Activated naive CD8-positive, alpha-beta T cell (primary cell): ENCODE data around the gene FIGN.

Source experiments
- H3K27ac Mint-ChIP-seq: one replicate; pipeline ENCODE4 v1.8.0; 2021; ENCODE audit warnings: mixed read lengths
- H3K27me3 Mint-ChIP-seq: one replicate; pipeline ENCODE4 v1.8.0; 2021; ENCODE audit warnings: mixed read lengths
- H3K36me3 Mint-ChIP-seq: one replicate; pipeline ENCODE4 v1.8.0; 2021; ENCODE audit warnings: mixed read lengths
- H3K4me1 Mint-ChIP-seq: one replicate; pipeline ENCODE4 v1.8.0; 2021; ENCODE audit warnings: low read depth, mixed read lengths
- H3K4me3 Mint-ChIP-seq: one replicate; pipeline ENCODE4 v1.8.0; 2021; ENCODE audit warnings: mild to moderate bottlenecking, mixed read lengths
- H3K9me3 Mint-ChIP-seq: one replicate; pipeline ENCODE4 v1.8.0; 2021; ENCODE audit warnings: low read depth, mixed read lengths

FIGN gene

GRCh38 chr2:163646687-163647086 lies 89.1 kb downstream of the FIGN start:
- Mint-ChIP-seq H3K4me3 (no peak overlapping the region), H3K9me3 (no peaks in the 10 kb centered on the region), H3K36me3 (no peaks in the 10 kb centered on the region), H3K27me3 (no peaks in the 10 kb centered on the region), H3K4me1 (no peaks in the 10 kb centered on the region), H3K27ac (no peak overlapping the region)

- no peaks in the 10 kb centered on the region for H3K4me1 Mint-ChIP-seq
- H3K27me3 Mint-ChIP-seq, result no peaks in the 10 kb centered on the region
These were observed 91.6 kb downstream of the FIGN start for GRCh38 chr2:163644238-163644637.

GRCh38 chr2:163641986-163642385 lies 93.8 kb downstream of the FIGN start:
- Mint-ChIP-seq H3K9me3 (no peaks in the 10 kb centered on the region), H3K27me3 (no peaks in the 10 kb centered on the region), H3K4me3 (no peak overlapping the region), H3K27ac (no peak overlapping the region), H3K4me1 (no peaks in the 10 kb centered on the region), H3K36me3 (no peaks in the 10 kb centered on the region)

More at GRCh38 chr2:163644238-163644637, 91.6 kb downstream of the FIGN start:
- Mint-ChIP-seq H3K27ac (no peak overlapping the region), H3K4me3 (no peak overlapping the region), H3K36me3 (no peaks in the 10 kb centered on the region), H3K9me3 (no peaks in the 10 kb centered on the region)

- H3K4me1 Mint-ChIP-seq, result no peaks in the 10 kb centered on the region
- H3K36me3 Mint-ChIP-seq, result no peaks in the 10 kb centered on the region
- H3K27me3 Mint-ChIP-seq, result no peaks in the 10 kb centered on the region
- no peak overlapping the region for H3K4me3 Mint-ChIP-seq
- no peaks in the 10 kb centered on the region for H3K9me3 Mint-ChIP-seq
- no peak overlapping the region for H3K27ac Mint-ChIP-seq
These were observed 95.1 kb downstream of the FIGN start for GRCh38 chr2:163640542-163641193.

GRCh38 chr2:163637871-163638270 lies 97.9 kb downstream of the FIGN start:
- Mint-ChIP-seq H3K27me3 (no peaks in the 10 kb centered on the region), H3K4me1 (no peaks in the 10 kb centered on the region), H3K27ac (no peak overlapping the region), H3K9me3 (no peaks in the 10 kb centered on the region), H3K4me3 (no peak overlapping the region), H3K36me3 (no peaks in the 10 kb centered on the region)

GRCh38 chr2:163633291-163633690 lies 102.5 kb downstream of the FIGN start:
- Mint-ChIP-seq H3K4me1 (no peaks in the 10 kb centered on the region), H3K27me3 (no peaks in the 10 kb centered on the region), H3K36me3 (no peaks in the 10 kb centered on the region), H3K4me3 (no peak overlapping the region), H3K9me3 (peaks cover 4% of the 10 kb centered on the region), H3K27ac (no peak overlapping the region)

GRCh38 chr2:163630836-163631235 lies 105.0 kb downstream of the FIGN start:
- Mint-ChIP-seq H3K27ac (no peak overlapping the region), H3K4me3 (no peak overlapping the region), H3K4me1 (no peaks in the 10 kb centered on the region), H3K9me3 (peaks cover 4% of the 10 kb centered on the region), H3K36me3 (no peaks in the 10 kb centered on the region), H3K27me3 (no peaks in the 10 kb centered on the region)

GRCh38 chr2:163626639-163627109 lies 109.1 kb downstream of the FIGN start:
- Mint-ChIP-seq H3K36me3 (no peaks in the 10 kb centered on the region), H3K4me3 (no peak overlapping the region), H3K27me3 (no peaks in the 10 kb centered on the region), H3K27ac (no peak overlapping the region), H3K9me3 (no peaks in the 10 kb centered on the region), H3K4me1 (no peaks in the 10 kb centered on the region)

GRCh38 chr2:163626208-163626607 lies 109.6 kb downstream of the FIGN start:
- H3K27ac Mint-ChIP-seq, result no peak overlapping the region
- H3K4me3 Mint-ChIP-seq, result no peak overlapping the region
- H3K9me3 Mint-ChIP-seq, result no peaks in the 10 kb centered on the region
- H3K36me3 Mint-ChIP-seq, result no peaks in the 10 kb centered on the region
- no peaks in the 10 kb centered on the region for H3K27me3 Mint-ChIP-seq
- no peaks in the 10 kb centered on the region for H3K4me1 Mint-ChIP-seq

- H3K4me3 Mint-ChIP-seq, result no peak overlapping the region
- H3K9me3 Mint-ChIP-seq, result no peaks in the 10 kb centered on the region
- H3K27me3 Mint-ChIP-seq, result no peaks in the 10 kb centered on the region
- no peaks in the 10 kb centered on the region for H3K36me3 Mint-ChIP-seq
- H3K27ac Mint-ChIP-seq, result no peak overlapping the region
- H3K4me1 Mint-ChIP-seq, result no peaks in the 10 kb centered on the region
These were observed 110.2 kb downstream of the FIGN start for GRCh38 chr2:163625632-163626031.

- H3K4me3 Mint-ChIP-seq, result no peak overlapping the region
- no peaks in the 10 kb centered on the region for H3K27me3 Mint-ChIP-seq
- no peak overlapping the region for H3K27ac Mint-ChIP-seq
- H3K36me3 Mint-ChIP-seq, result no peaks in the 10 kb centered on the region
- no peaks in the 10 kb centered on the region for H3K4me1 Mint-ChIP-seq
- peaks cover 4% of the 10 kb centered on the region for H3K9me3 Mint-ChIP-seq
These were observed 114.3 kb downstream of the FIGN start for GRCh38 chr2:163621445-163622004.

- Mint-ChIP-seq H3K27ac (no peak overlapping the region), H3K9me3 (peaks cover 4% of the 10 kb centered on the region), H3K4me1 (no peaks in the 10 kb centered on the region), H3K27me3 (no peaks in the 10 kb centered on the region), H3K36me3 (no peaks in the 10 kb centered on the region), H3K4me3 (no peak overlapping the region)
These were observed 118.3 kb downstream of the FIGN start for GRCh38 chr2:163617517-163617916.

- H3K9me3 Mint-ChIP-seq, result peaks cover 4% of the 10 kb centered on the region
- no peaks in the 10 kb centered on the region for H3K27me3 Mint-ChIP-seq
- no peak overlapping the region for H3K27ac Mint-ChIP-seq
- H3K4me3 Mint-ChIP-seq, result no peak overlapping the region
- no peaks in the 10 kb centered on the region for H3K36me3 Mint-ChIP-seq
- H3K4me1 Mint-ChIP-seq, result no peaks in the 10 kb centered on the region
These were observed 122.5 kb downstream of the FIGN start for GRCh38 chr2:163613266-163613731.

- H3K27me3 Mint-ChIP-seq, result no peaks in the 10 kb centered on the region
- H3K4me3 Mint-ChIP-seq, result no peak overlapping the region
- no peak overlapping the region for H3K27ac Mint-ChIP-seq
- no peaks in the 10 kb centered on the region for H3K36me3 Mint-ChIP-seq
- H3K4me1 Mint-ChIP-seq, result no peaks in the 10 kb centered on the region
- peaks cover 4% of the 10 kb centered on the region for H3K9me3 Mint-ChIP-seq
These were observed 123.5 kb downstream of the FIGN start for GRCh38 chr2:163612332-163612731.

- no peak overlapping the region for H3K4me3 Mint-ChIP-seq
- H3K27ac Mint-ChIP-seq, result no peak overlapping the region
- H3K9me3 Mint-ChIP-seq, result no peaks in the 10 kb centered on the region
These were observed 124.3 kb downstream of the FIGN start for GRCh38 chr2:163611557-163611906.

More at GRCh38 chr2:163611557-163611906, 124.3 kb downstream of the FIGN start:
- Mint-ChIP-seq H3K36me3 (no peaks in the 10 kb centered on the region), H3K27me3 (no peaks in the 10 kb centered on the region), H3K4me1 (no peaks in the 10 kb centered on the region)
